CD4-positive, alpha-beta T cell treated with Interleukin-12 subunit alpha and Interleukin-12 subunit beta, for 1 hour (primary cell): ENCODE measurements around the gene NTSR1.
A peak's percentile ranks its signal among the peaks of the same experiment; 100 is the strongest.

Experiments
- DNase-seq: peaks from one replicate; pipeline ENCODE4 v3.0.0-alpha.2; 2020

Gene NTSR1

DNA sequence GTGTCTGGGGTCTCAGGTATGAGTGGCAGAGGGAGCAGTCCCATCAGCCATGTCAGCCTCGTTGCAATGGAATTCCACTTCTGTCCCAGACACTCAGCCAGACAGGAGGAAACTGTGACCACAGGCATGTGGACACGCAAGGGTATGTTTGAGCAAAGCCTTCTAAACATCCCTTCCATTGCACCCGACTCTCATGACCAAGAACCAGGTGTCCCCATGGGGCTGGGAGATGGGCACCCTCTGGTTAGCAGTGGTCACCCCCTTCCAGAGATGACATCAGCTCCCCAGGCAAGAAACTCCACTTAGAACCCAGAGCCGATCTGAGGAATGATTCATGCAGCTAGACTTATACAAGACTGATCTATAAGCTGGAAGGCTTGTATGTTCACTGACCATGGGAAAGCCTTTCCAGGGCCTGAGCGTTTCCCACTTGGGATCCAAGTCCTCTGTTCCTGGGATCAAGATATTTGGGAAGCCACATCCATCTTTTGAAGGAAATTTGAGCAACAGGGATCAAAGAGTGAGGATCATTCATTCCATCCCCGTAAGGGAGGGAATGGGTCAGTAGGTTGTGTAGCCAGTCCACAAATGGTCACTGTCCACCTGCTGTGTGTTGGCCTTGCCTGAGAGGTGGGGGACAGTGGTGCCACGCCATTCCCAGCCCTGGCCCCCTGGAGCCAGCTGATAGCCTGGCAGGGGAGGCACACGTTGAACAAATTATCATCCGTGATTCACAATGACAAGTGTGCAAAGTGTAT lies 83.7 kb downstream of the NTSR1 start:
- no peak for DNase-seq

DNA sequence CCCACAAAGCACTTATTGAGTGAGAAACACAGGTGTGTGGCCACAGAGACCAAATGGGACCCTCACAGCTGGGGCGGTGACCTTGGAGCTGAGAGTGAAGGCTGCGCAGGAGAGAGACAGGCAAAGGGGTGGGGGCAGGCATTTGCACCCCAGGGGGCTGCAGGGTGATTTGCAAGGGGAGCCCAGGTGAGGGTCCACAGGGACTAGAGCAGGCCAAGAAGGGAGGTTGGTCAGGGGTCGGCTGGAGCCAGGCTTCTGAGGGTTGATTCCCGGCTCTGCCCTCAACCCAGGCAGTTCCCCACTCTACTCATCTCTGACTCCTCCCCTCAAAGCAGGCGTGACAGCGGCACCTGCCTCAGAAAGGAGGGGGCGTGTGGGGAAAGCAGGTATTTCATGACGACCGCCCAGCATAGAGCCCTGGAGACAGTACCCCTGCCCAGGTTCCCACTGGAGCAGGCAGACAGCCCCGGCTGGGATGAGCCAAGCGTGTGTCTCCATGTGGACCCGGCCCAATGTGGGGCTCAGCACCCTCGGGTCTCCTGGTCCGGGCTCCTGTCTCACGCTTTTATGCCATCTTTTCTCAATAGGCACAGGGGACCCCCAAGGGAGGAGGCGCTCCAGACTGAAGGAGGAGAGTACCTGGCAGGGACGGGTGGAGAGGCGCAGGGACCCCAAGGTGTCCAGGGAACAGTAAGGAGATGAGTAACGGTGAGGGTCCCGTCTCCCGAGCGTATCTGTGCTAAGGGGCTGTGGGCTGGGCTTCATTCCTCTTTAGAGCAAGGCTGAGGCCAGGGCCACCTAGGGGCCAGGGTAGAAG lies 84.5 kb downstream of the NTSR1 start:
- DNase-seq, result no peak

- no peak for DNase-seq
Observed at GRCh38 chr20:62793757-62794006, 85.0 kb downstream of the NTSR1 start.

DNA sequence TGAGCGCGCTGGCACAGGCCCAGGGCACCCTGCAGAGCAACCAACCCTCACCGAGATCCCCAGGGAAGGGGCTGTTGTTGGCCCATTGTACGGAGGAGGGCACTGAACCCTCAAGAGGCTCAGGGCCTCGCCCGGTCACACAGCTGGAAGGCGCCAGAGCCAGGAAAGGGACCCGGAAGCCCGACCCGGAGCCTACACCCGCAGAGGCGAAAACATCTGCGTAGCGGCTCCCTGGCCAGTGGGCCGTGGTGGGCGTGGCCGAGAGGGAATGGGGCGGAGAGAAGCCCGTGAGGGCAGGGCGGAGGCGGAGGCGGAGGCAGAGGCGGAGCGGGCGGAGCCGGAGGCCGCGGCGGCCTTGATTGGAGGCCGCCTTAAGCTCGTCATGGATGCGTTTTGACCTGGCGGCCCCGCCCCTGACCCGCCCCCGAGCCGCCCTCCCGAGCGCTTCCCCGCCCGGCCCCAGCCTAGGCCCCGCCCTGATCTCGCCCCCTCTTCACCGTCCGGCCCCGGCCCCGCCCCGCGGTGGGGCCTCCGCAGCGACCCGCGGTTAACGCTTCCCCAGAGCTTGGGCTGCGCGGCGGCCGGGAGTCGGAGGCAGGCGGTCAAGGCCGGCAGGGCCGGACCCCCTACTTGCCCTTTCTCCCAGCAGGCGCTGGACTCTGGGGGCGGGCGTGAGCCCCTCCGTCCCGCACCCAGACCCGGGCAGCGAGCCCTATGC lies 85.5 kb downstream of the NTSR1 start:
- peak; percentile 96 for DNase-seq

DNA sequence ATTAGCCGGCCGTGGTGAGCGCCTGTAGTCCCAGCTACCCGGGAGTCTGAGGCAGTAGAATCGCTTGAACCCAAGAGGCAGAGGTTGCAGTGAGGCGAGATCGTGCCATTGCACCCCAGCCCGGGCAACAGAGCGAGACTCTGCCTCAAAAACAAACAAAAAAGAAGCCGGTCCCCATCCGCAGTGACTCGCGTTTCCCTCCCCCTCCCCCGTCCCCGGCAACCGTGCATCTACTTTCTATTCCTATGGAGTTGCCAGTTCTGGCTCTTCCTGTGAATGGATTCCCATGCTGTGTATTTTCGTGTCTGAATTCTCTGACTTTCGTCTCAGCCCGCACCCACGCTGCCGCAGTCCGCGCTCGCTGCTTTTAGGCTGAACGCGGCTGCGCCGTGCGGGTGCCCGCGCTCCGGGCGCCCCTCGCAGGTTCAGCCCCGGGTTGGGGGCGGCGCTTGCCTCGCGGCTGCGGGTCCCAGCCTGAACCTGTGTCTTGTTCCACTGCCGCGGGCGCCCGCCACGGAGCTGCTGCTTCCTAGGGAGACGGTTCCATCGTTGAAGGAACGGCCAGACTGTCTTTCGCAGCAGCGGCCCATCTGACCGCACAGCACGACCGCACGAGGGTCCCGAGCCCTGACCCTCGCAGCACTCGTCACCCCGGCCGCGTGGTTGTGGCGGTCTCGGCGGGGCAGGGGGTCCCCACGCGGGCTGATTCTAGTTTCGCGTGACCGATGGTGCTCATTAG lies 86.6 kb downstream of the NTSR1 start:
- DNase-seq, result peak; percentile 70

DNA sequence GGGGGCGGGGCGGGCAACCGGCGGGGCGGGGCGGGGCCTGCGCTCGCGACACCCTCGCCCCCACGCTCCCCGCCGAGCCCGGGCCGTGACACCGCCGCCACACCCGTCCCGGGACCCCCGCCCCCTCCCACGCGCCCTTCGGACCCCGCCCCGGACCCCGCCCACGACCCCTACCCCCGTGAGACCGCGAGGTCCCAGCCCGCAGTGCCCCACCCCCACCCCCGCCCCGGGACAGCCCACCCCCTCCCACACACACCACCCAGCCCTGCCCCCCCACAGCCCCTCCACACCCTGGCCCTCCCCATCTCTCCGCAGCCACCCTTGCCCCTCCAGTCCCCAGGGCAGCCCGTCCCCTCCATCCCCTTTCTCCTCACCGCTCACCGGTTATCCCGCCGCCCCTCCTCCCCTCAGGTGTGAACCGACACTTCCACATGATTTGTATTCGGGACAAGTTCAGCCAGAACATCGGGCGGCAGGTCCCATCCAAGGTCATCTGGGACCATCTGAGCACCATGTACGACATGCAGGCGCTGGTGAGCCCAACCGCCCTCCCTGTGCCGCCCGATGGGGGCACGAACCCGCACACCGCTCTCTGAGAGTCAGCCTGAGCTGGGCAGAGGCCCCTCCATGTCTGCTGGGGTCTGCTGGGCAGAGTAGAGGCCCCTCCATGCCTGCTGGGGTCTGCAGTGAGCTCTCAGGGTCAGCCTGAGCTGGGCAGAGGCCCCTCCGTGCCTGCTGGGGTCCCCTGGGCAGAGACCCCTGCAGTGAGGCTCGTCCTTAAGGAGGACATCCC lies 88.3 kb downstream of the NTSR1 start:
- no peak for DNase-seq

GRCh38 chr20:62797671-62798532 lies 89.3 kb downstream of the NTSR1 start:
- DNase-seq, result no peak

GRCh38 chr20:62799036-62799435 lies 90.4 kb downstream of the NTSR1 start:
- DNase-seq, result no peak

GRCh38 chr20:62799459-62799858 lies 90.8 kb downstream of the NTSR1 start:
- no peak for DNase-seq

GRCh38 chr20:62799873-62800272 lies 91.2 kb downstream of the NTSR1 start:
- DNase-seq, result no peak

- no peak for DNase-seq
Observed at GRCh38 chr20:62800314-62801259, 92.0 kb downstream of the NTSR1 start.

GRCh38 chr20:62801284-62802010 lies 92.8 kb downstream of the NTSR1 start:
- DNase-seq, result no peak

GRCh38 chr20:62802026-62802712 lies 93.5 kb downstream of the NTSR1 start:
- no peak for DNase-seq

GRCh38 chr20:62804021-62804626 lies 95.5 kb downstream of the NTSR1 start:
- peak; percentile 35 for DNase-seq

DNA sequence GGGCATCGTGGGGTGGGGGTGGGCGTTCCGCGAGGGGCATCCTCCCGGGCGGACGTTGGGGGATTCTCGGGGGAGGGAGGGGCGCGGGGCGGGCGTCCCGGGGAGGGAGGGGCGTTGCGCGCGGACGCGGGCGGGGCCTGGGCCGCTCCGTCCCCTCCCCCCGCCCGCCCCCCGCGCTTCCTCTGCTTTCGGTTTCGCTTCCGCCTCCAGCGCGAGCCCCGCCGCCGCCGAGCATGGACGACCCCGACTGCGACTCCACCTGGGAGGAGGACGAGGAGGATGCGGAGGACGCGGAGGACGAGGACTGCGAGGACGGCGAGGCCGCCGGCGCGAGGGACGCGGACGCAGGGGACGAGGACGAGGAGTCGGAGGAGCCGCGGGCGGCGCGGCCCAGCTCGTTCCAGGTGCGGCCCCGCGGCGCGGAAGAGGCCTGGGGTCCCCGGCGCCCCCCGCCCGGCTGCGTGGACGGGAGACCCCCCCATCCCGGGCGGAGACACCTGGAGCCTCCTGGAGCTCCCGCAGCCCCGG lies 96.1 kb downstream of the NTSR1 start, which contains the start of gene OGFR:
OGFR (plus strand) TSS at position 209 of the 528 bp plus-strand sequence; CDS start at position 234, 25 bp downstream.
- peak; percentile 79 for DNase-seq

- peak; percentile 22 for DNase-seq
Observed at GRCh38 chr20:62805155-62805710, 96.6 kb downstream of the NTSR1 start.

- no peak for DNase-seq
Observed at GRCh38 chr20:62805711-62806382, 97.2 kb downstream of the NTSR1 start.
